HL-60 (cell line): ENCODE results near the gene CD209.

ENCODE experiments used
- DNase-seq, 2 experiments: peaks; one replicate each; pipeline ENCODE4 v3.0.0-alpha.2; 2010 to 2020; ENCODE audit warnings: low read depth in 1 of 2, low spot score in 1 of 2
- H3K27ac ChIP-seq: fragments of 250-450 bp; sonication (Bioruptor Pico); replicated peaks from 2 replicates; pipeline ENCODE4 v1.5.1; 2020; ENCODE audit warnings: mild to moderate bottlenecking, moderate library complexity
- H3K27me3 ChIP-seq: fragments of 250-450 bp; sonication (Bioruptor Pico); 2 replicates; pipeline ENCODE4 v1.5.1; 2021; ENCODE audit warnings: mild to moderate bottlenecking, moderate library complexity; ENCODE audit not compliant: insufficient read depth, poor library complexity, severe bottlenecking
- H3K4me3 ChIP-seq: replicated peaks from 2 replicates; pipeline ENCODE4 v1.5.1; 2011; ENCODE audit warnings: mild to moderate bottlenecking, control low read depth, low read length; ENCODE audit not compliant: insufficient read depth
- GABPA ChIP-seq: IDR thresholded peaks from 2 replicates; pipeline ENCODE4 v1.6.1; 2012; ENCODE audit warnings: low read depth
- POLR2AphosphoS5 ChIP-seq: IDR thresholded peaks from 2 replicates; pipeline ENCODE4 v1.6.1; 2012; ENCODE audit warnings: low read depth
- SPI1 ChIP-seq: IDR thresholded peaks from 2 replicates; pipeline ENCODE4 v1.6.1; 2012; ENCODE audit warnings: low read depth, mild to moderate bottlenecking, borderline replicate concordance
- TF ChIP-seq, protein P1 (sequence below): IDR thresholded peaks from one replicate; pipeline ENCODE4 v1.5.1; 2011; ENCODE audit warnings: low read length, control low read depth, inconsistent platforms; ENCODE audit not compliant: insufficient read depth
- TF ChIP-seq, protein P2 (sequence below): IDR thresholded peaks from 2 replicates; pipeline ENCODE4 v1.6.1; 2012; ENCODE audit warnings: low read depth; ENCODE audit not compliant: insufficient replicate concordance

Gene CD209

DNA sequence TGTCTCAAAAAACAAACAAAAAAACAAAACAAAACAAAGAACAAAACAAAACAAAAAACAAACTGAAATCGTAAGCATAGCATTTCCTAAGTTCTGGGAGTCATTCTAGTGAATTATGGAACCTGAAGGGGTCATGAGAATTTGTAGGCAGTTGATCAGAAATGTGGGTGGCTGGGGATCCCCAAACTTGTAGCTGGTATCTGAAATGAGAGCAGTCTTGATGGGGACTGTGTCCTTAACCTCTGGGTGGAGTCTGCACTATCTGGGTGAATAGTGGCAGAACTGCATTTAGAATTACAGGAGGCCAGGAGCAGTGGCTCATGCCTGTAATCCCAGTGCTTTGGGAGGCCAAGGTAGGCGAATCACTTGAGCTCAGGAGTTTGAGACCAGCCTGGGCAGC is 21.5 kb downstream of the CD209 start:
- H3K27me3 ChIP-seq: peaks cover 3% of the 10 kb centered on the region

DNA sequence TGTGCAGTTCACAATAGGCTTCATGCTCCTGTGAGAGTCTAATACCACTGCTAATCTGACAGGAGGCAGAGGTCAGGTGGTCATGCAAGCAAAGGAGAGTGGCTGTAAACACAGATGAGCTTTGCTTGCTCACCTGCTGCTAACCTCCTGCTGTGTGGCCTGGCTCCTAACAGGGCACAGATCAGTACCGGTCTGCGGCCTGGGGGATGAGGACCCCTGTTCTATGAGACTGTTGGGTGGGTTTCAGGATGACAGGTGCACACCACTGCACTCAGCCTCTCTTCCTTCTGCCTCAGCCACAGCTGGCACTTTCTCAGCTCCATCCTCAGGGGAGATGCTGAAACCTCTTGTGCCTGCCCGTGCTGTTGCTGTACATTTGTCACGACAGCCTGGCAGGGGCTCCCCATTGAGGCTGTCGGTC is 25.1 kb downstream of the CD209 start:
- TF ChIP-seq GABPA (no peak), POLR2AphosphoS5 (no peak), SPI1 (no peak)
- TF ChIP-seq, protein P1, sequence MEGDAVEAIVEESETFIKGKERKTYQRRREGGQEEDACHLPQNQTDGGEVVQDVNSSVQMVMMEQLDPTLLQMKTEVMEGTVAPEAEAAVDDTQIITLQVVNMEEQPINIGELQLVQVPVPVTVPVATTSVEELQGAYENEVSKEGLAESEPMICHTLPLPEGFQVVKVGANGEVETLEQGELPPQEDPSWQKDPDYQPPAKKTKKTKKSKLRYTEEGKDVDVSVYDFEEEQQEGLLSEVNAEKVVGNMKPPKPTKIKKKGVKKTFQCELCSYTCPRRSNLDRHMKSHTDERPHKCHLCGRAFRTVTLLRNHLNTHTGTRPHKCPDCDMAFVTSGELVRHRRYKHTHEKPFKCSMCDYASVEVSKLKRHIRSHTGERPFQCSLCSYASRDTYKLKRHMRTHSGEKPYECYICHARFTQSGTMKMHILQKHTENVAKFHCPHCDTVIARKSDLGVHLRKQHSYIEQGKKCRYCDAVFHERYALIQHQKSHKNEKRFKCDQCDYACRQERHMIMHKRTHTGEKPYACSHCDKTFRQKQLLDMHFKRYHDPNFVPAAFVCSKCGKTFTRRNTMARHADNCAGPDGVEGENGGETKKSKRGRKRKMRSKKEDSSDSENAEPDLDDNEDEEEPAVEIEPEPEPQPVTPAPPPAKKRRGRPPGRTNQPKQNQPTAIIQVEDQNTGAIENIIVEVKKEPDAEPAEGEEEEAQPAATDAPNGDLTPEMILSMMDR: no peak
- TF ChIP-seq, protein P2, sequence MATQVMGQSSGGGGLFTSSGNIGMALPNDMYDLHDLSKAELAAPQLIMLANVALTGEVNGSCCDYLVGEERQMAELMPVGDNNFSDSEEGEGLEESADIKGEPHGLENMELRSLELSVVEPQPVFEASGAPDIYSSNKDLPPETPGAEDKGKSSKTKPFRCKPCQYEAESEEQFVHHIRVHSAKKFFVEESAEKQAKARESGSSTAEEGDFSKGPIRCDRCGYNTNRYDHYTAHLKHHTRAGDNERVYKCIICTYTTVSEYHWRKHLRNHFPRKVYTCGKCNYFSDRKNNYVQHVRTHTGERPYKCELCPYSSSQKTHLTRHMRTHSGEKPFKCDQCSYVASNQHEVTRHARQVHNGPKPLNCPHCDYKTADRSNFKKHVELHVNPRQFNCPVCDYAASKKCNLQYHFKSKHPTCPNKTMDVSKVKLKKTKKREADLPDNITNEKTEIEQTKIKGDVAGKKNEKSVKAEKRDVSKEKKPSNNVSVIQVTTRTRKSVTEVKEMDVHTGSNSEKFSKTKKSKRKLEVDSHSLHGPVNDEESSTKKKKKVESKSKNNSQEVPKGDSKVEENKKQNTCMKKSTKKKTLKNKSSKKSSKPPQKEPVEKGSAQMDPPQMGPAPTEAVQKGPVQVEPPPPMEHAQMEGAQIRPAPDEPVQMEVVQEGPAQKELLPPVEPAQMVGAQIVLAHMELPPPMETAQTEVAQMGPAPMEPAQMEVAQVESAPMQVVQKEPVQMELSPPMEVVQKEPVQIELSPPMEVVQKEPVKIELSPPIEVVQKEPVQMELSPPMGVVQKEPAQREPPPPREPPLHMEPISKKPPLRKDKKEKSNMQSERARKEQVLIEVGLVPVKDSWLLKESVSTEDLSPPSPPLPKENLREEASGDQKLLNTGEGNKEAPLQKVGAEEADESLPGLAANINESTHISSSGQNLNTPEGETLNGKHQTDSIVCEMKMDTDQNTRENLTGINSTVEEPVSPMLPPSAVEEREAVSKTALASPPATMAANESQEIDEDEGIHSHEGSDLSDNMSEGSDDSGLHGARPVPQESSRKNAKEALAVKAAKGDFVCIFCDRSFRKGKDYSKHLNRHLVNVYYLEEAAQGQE: no peak
- Histone ChIP-seq H3K27ac (no peak overlapping the region), H3K27me3 (no peaks in the 10 kb centered on the region), H3K4me3 (no peak overlapping the region)
- DNase-seq: no peak

More for the DNA sequence above, 21.5 kb downstream of the CD209 start:
- H3K27ac ChIP-seq: no peak overlapping the region
- H3K4me3 ChIP-seq: no peak overlapping the region
- TF ChIP-seq SPI1: no peak
- DNase-seq: no peak

DNA sequence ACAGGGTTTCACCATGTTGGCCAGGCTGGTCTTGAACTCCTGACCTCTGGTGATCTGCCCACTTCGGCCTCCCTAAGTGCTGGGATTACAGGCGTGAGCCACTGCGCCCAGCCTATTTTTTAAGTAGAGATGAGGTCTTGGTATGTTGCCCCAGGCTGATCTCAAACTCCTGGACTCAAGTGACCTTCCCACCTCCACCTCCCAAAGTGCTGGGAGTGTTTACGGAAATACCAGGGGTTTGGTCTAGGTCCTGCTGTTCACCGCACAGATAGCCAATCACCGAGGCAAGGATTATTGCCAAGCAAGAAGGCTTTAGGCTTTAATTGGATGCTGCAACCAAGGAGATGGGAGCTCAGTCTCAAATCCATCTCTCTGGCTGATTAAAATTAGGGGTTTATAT is 27.0 kb downstream of the CD209 start:
- Histone ChIP-seq H3K4me3 (no peak overlapping the region), H3K27me3 (no peaks in the 10 kb centered on the region), H3K27ac (no peak overlapping the region)
- TF ChIP-seq GABPA (no peak), POLR2AphosphoS5 (no peak)
- TF ChIP-seq, protein P2: no peak
- no peak for DNase-seq

DNA sequence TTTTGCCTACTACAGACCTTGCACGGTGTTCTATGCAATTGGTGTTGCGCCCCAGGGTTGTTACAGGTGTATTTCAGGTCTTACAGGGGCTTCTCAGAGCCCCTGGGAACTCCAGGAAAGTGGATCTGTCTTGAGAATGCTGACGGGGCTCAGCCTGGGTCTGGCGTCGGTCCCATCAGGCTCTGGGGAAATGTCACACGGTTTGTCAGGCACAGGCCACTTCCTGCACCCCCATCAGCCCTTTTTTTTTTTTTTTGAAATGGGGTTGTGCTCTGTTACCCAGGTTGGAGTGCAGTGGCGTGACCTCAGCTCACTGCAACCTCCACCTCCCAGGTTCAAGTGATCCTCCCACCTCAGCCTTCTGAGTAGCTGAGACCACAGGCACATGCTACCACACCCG is 28.7 kb downstream of the CD209 start:
- H3K27me3 ChIP-seq: no peaks in the 10 kb centered on the region
- TF ChIP-seq, protein P2: no peak
- TF ChIP-seq SPI1 (no peak), GABPA (no peak), POLR2AphosphoS5 (no peak)
- TF ChIP-seq, protein P1: no peak
- no peak overlapping the region for H3K27ac ChIP-seq
- no peak overlapping the region for H3K4me3 ChIP-seq
- DNase-seq: no peak
